HG02973 (cell line): Measurements from ENCODE around the gene MCM9.

Source experiments
- ATAC-seq: cut with Tn5 transposase; IDR thresholded peaks from one replicate; pipeline ENCODE4 v1.9.1; 2021; ENCODE audit warnings: moderate library complexity; ENCODE audit not compliant: unreplicated experiment

The MCM9 gene

DNA sequence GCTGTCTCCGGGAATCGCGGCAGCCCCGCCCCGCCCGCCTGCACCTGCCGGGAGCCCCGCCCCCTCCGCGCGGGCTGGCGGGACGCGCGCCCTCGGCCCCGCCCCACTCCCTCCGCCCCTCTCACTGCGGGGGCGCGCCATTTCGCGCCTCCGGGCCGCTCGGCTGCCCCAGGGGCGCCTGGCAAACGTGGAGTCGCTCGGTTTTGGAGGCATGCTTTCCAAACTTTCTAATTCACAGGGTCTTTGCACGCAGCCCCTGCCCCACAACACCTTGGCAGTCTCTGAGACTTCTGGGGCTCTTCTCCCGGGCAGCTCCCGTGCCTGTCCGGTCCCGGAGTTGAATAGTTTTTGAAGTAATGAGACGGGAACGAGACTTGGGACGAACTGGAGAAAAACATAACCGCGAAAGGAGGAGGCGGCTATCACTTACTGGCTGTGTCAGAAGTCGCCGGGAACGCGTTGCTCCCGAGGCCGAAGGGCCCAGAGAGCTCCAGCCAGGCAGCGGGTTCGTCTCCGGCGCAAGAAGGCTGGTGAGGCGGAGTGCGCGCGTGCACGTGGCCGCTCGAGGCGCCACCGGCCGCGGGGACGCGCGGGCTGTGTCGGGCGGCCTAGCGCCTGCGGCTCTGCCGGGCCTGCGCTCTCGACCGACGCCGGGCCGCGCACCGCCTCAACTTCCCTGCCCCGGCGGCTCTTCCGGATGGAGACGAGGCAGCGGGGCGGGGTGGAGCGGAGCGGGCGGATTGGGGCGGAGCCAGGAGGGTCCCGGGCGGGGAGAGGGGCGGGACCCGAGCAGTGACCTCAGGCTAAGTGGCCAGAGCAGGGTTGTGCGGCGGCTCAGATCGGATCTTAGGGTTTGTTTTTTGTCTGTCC is at the start of gene MCM9:
Gene MCM9 (minus strand): TSS at position 699 of the 870 bp plus-strand sequence. CDS start 3,436 bp downstream, outside the sequence.
- ATAC-seq: peak; percentile 97

DNA sequence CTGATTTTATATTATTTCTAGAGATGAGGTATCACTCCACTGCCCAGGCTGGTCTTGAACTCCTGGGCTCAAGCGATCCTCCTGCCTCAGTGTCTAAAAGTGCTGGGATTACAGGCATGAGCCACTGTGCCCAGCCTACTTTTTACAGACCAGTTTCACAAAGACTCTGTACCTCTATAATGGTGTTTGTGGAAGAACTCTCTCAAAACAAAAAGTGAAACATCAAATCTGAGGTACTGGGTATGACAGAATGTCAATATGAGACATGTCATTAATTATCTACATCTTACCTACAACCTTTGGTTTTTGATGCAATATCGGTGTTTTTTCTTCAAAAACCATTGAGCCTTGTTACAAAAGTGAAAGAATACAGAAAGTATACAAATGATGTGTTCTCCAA is 49.4 kb upstream of the MCM9 start:
- no peak for ATAC-seq

DNA sequence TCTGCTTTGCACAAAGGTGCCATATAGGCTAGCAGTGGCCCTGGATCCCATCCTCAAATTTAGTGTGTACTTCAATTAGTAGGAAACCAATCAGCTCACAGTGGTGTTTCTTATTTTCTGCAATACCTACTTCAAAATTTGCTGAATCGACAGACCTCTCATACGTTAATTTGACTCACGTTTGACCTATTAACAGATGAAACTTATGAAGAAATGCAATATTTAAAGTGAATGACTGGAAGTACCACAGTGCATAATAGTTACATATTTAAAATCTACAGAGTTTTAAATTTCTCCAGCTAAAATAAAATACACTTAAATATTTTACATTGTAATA is 47.6 kb upstream of the MCM9 start:
- no peak for ATAC-seq

DNA sequence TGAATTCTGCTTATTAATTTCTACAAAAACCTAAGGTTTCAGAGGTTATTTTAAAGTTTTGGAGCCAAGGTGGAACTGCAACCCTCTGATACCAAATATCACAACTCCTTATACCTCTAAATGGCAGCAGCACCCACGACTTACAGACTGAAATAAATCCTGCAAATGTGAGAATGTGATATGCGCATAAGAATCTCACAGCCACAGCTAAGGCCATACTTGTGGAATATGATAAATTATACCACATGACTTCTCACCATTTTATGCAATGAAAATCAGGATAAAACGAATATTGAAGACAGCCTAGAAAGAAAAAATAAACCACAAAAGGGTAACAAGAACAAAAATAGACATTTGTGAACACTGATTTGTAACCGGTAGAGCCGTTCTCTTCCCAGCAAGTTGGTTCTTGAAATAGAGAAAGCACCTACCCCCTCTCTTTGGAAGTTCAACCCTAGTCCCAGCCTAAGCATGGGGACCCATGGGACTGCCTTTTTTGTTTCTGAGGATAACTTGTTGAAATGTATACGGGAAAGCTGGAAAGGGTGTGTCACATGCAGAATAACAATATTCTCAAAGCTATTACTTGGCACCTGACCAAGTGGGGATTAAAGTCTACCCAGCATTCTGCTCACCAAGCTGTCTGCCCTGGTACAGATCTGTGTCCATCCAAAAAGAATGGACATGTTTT is 47.1 kb upstream of the MCM9 start:
- no peak for ATAC-seq

DNA sequence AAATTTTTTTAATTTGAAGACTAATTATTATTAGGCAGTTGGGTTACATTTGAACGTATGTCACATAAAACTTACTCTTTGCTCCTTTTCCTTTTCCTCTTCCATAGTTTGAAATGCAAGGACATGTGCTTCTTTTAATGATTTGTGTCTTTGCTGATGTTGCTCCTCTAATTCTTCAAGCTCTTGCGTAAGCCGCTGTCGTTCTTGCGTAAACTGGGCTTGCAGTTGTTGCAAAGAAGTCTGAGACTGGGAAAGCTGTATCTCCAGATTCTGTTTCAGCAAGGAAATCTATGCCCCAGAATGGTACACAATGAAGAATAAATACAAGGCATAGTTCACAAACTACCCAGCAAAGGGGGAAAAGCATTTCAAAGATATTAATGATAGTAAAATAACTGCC is 45.1 kb upstream of the MCM9 start:
- ATAC-seq: no peak

DNA sequence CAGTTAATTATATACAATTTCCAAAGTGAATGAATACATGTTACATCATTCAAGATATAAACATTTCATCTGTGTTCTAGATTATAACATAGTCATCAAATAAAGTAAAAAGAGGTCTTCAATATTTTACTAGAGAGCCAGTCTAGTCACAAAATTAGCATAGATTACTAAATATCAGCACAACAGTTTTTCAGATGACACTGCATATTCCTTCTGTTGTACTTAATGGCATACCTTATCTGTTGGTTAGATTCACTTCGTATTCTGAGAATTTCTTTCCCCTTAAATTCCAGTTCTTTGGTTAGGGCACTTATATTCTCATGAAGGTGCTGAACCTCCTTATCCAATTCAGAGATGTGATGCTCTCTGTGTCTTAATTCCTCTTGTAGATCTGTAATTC is 39.8 kb upstream of the MCM9 start:
- no peak for ATAC-seq

DNA sequence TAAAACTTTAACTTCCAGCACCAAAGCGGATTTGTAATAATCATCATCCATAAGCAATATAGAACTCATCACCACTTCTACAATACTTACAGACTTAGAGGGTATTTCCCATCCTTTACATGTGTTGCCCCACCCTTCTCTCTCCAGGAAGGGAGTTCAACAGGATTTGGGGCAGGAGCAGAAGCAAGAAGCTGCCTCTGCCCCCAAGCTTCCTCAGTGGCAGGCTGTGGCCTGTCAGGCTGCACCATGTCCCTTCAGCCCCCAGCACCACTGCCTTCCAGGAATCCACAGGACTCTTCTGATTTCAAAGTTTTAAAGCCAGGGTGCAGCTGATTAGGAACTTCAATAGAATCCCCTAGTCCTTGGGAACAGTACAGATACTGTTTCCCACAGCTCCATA is 36.7 kb upstream of the MCM9 start:
- no peak for ATAC-seq

DNA sequence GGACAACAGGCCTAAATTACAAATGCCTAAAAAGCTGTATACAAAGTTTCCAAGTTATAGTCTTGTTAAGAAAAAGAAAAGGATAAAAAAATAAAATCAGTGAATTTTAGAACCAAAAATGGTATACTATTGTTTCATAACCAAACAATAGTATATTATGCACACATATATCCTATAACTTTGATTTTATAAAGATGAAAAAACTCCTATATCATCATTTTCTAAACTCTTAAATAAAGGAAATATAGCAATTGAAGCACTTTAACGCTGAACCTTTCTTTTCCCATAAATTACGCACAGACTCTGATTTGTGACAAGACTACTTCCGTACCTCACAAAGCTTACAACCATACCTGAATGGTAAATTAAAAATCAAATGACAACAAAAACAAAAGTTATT is 35.9 kb upstream of the MCM9 start:
- no peak for ATAC-seq

DNA sequence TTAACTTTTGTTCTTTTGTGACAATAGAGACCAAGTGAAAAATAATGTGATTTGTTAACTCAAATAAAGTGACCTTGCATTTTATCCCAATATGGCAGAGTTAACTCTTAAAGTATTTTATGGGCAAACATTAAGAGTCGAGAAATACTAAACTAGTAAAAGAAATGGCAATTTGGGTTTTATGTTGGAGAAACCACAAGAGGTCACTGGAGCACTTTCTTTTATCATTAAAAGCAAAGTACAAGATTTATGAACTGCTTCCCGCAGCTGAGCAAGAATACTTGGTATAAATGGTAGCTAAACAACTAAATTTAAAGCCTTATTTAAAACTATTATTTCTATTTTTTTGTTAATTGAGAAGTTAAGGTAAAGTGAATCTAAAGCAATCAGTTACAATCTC is 33.5 kb upstream of the MCM9 start:
- ATAC-seq: no peak

DNA sequence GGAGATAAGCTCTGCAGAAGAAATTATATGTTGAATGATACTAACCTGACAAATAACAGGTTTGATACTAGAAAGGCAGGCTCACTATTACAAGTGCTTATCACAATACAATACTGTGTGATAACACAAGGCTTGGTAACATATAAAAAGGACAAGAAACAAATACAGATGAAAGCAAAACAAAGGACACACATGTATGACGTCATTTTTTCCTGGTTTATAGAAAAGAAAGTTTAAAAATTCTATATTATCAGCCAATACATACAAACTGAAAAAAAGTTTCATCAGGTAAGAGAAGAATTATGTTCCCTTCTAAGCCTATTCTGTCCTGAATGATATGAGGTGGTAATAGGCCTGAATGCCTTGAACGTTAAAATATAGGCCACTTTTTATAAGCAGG is 32.3 kb upstream of the MCM9 start:
- ATAC-seq: no peak

DNA sequence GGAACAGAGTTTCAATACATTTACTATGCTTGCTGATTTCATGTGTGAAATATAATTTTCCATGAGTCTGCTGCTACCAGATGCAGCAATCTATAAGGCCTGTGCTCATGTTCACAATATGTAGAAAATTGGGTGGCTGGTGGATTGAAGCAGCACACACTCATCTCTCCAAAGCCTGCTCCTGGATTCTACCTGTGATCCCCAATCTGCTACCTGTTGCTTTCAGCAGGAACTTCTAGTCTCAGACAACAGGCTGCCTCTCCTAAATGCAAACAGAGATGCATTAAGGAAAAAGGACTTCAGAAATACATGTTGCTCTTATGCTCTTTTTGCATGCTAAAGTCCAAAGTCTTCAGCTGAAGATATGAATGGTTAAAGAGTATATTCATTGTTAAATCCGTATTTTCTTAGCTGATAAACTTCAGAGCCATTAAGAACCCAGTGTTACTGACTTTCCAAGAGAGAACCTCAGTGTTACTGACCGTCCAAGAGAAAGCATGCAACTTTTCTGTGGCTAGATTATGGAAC is 30.9 kb upstream of the MCM9 start:
- no peak for ATAC-seq

DNA sequence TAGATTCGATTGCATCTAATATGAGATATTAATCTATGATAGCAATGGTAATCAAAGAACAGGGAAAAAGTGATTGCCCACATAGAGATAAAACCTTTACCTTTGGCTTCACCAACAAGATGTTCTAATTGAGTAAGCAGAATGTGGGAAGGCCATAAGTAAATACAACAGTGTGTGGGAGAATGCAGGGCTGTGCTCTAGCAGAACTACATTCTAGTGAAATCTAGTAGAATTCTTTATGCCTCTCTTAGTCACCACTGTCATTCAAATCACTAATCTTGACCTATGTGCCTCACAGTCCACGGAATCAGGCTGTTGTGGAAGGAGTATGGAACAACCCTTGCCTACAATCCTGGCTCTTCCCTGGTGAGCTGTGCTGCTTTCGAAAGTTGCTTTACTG is 30.4 kb upstream of the MCM9 start:
- ATAC-seq: no peak

DNA sequence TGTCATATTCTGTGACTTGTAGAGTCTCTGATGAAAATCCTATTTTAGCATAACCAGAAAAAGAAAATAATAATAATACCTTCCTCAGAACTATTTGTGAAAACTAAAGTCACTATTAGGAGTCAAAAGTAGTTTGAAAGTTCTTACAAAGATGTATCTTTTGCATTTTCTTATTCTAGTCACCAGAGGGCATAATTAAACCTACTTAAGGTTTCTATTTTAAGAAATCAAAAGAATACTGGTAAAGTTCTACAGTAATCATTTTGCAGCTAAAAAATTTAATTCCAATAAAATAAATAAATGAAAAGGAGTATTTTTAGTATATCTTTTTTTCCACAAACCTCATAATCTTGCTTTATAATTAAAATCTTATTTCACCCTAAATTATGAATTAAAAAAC is 28.0 kb upstream of the MCM9 start:
- no peak for ATAC-seq

DNA sequence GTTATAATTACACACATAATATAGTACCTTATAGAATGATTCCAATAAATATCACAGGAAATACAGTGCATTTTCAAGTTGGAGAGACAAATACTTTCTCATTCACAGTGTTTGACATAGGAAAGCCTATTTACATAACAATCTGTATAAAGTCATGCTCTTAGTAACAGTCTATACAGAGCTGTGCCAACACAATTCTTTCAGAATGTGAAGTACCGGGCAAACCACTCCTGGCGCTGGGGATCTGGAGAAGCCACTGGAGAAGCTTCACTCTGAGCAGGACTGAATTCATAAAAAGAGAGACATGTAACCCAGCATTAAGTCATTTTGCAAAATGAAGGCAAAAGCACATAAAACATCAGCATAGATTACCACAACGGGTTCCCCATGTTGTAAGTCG is 24.9 kb upstream of the MCM9 start:
- ATAC-seq: no peak

DNA sequence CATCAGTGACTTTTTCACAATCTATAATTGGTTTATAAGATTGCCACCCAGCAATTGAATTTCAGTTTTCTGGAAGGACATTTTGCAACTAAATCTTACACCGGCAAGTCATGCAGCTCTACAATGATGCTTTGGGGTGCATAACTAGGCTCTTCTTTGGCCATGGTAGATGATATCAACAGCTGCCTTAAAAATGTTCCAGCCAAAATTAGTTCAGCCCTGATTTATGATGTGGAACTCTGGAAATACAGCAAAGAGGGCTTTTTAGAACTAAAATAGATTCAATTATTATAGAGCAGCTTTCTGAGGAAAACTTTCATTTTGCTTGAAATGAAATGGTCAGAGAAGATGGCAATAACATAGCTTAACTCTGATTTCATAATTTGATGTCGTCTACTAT is 18.4 kb upstream of the MCM9 start:
- ATAC-seq: no peak

DNA sequence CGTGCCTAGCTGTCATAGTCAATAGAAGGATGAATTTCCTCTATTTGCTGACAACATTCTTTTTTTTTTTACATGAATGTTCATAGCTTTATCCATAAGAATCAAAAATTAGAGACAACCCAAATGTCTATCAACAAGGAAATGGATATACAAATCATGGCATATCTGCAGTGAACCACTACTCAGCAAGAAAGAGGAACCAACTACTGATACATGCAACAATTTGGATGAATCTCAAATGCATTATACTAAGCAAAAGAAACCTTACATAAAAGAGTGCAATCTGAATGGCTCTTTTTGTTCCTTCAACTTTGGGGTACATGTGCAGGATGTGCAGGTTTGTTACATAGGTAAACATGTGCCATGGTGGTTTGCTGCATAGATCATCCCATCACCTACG is 17.7 kb upstream of the MCM9 start:
- no peak for ATAC-seq

DNA sequence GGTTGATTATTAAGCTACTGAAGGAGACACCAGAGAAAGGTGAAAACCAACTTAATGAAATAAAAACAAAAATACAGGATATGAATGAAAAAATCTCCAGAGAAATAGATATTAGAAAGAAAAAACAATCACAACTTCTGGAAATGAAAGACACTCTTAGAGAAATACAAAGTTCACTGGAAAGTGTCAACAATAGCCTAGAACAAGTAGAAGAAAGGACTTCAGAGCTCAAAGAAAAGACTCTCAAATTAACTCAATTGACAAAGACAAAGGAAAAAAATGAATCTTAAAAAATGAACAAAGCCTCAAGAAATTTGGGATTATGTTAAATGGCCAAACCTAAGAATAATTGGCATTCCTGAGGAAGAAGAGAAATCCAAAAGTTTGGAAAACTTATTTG is 10.3 kb upstream of the MCM9 start:
- no peak for ATAC-seq

DNA sequence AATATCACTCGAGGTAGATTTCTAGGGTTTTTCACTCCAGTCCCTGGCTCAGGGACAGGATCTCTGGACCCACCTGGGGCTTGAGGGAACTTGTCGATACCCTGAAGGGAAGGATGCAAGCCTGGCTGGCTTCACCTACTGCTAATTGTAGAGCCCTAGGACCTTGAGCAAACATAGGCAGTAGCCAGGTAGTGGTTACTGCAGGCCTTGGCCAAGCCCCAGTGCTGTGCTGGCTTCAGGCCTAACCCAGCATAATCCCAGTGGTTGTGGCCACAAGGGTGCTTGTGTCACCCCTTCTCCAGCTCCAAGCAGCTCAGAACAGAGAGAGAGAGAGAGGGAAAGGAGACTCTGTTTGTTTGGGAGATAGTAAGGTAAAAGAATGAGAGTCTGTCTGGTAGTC is 5.8 kb upstream of the MCM9 start:
- no peak for ATAC-seq

DNA sequence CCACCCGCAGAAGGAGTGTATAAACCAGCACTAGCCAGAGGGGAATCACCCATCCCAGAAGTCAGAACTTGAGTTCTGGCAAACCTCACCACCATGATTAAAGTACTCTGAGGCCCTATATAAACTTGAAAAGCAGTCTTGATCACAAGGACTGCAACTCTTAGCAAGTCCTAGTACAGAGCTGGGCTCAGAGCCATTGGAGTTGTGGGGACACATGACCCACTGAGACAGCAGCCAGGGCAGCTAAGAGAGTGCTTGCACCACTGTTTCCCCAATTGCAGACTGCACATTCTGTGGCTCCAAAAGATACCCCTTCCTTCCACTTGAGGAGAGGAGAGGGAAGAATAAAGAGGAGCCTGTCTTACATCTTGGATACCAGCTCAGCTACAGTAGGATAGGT is 4.7 kb upstream of the MCM9 start:
- ATAC-seq: no peak

DNA sequence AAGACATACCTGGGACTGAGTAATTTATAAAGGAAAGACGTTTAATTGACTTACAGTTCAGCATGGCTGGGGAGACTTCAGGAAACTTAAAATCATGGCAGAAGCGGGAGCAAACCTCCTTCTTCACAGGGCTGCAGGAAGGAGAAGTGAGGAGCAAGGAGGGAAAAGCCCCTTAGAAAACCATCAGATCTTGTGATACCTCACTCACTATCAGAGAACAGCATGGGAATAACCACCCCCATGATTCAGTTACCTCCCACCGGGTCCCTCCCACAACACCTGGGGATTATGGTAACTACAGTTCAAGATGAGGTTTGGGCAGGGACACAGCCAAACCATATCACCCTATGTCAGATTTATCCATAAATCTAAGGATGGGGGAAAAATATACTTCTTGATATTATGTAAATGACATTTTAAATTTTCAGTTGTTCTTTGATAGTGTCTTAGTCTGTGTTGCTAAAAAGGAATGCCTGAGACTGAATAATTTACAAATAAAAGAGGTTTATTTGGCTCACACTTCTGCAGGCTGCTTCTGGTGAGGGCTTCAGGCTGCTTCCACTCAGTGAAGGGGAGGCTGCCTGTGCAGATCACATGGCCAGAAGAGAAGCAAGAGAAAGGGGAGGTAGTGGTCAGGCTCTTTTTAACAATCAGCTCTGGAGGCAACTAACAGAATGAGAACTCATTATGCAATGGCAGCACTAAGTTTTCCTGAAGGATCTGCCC is 1.2 kb upstream of the MCM9 start:
- no peak for ATAC-seq

DNA sequence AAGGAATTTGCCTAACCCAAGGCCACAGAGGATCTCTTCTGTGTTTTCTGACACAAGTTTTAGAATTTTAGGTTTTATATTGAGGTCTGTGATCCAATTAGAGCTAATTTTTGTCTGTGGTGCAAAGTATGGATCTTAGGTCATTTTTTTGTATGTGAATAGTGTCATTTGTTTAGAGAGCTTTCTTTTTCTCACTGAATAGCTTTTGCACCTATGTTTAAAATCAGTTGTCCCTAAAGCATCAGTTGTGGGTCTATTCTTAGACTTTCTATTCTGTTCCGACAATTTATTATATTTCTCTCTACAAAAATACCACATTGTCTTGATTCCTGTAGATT is 341 bp upstream of the MCM9 start:
- no peak for ATAC-seq
